Endothelial cell (in vitro differentiated cells): Measurements from ENCODE around the gene P2RX5. TPM values are rescaled to one million over a fixed set of nuclear protein-coding genes. Genes with fewer than 3 reads are reported as not detected.

Experiments used
- DNase-seq: peaks from one replicate; pipeline ENCODE4 v3.0.0; 2021; ENCODE audit warnings: low spot score
- H3K27ac Mint-ChIP-seq: one replicate; pipeline ENCODE4 v1.8.0; 2021; ENCODE audit warnings: mixed read lengths, inconsistent platforms; ENCODE audit not compliant: unreplicated experiment
- H3K27me3 Mint-ChIP-seq: one replicate; pipeline ENCODE4 v1.8.0; 2021; ENCODE audit warnings: mild to moderate bottlenecking, moderate library complexity, mixed read lengths, inconsistent platforms; ENCODE audit not compliant: unreplicated experiment
- H3K36me3 Mint-ChIP-seq: one replicate; pipeline ENCODE4 v1.8.0; 2021; ENCODE audit warnings: mild to moderate bottlenecking, low read depth, mixed read lengths, inconsistent platforms; ENCODE audit not compliant: unreplicated experiment
- H3K4me1 Mint-ChIP-seq: one replicate; pipeline ENCODE4 v1.8.0; 2021; ENCODE audit warnings: mild to moderate bottlenecking, mixed read lengths, inconsistent platforms; ENCODE audit not compliant: unreplicated experiment
- H3K4me3 Mint-ChIP-seq: one replicate; pipeline ENCODE4 v1.8.0; 2021; ENCODE audit warnings: mild to moderate bottlenecking, mixed read lengths, inconsistent platforms; ENCODE audit not compliant: unreplicated experiment
- H3K9me3 Mint-ChIP-seq: one replicate; pipeline ENCODE4 v1.8.0; 2021; ENCODE audit warnings: mixed read lengths, inconsistent platforms; ENCODE audit not compliant: unreplicated experiment
- total RNA-seq: library from RNA; stranded (reverse); fragmentation: NEBNext Ultra II Directional; extraction: Animal tissue kit (Norgen Biotek cat#: 25700); gene quantifications from one replicate; pipeline ENCODE4 v1.2.1, GENCODE V29; 2021; ENCODE audit not compliant: unreplicated experiment
- TF ChIP-seq, protein P1 (sequence below): fragments of 200-600 bp; sonication (generic); IDR thresholded peaks from one replicate; pipeline ENCODE4 v1.5.0; 2021; ENCODE audit warnings: antibody characterized with exemption; ENCODE audit not compliant: unreplicated experiment

The P2RX5 gene
- total RNA-seq, 1 donor from 2014 or later: 0.36 TPM

GRCh38 chr17:3636154-3636907 lies 59.6 kb downstream of the P2RX5 start, which contains the start of the genes CTNS and SHPK:
TSS of gene CTNS (plus strand) at chr17:3636760. CDS start at chr17:3640207, 3,447 bp downstream.
TSS of gene SHPK (minus strand) at chr17:3636250. CDS start at chr17:3636219, 31 bp downstream.
- Mint-ChIP-seq H3K27ac (peak within 1 kb of the TSS; percentile 99), H3K36me3 (peaks cover 10% of the 10 kb centered on the region), H3K9me3 (no peaks in the 10 kb centered on the region), H3K4me1 (peaks cover 14% of the 10 kb centered on the region), H3K4me3 (peak within 1 kb of the TSS; percentile 97), H3K27me3 (peaks cover 10% of the 10 kb centered on the region)
- TF ChIP-seq, protein P1, sequence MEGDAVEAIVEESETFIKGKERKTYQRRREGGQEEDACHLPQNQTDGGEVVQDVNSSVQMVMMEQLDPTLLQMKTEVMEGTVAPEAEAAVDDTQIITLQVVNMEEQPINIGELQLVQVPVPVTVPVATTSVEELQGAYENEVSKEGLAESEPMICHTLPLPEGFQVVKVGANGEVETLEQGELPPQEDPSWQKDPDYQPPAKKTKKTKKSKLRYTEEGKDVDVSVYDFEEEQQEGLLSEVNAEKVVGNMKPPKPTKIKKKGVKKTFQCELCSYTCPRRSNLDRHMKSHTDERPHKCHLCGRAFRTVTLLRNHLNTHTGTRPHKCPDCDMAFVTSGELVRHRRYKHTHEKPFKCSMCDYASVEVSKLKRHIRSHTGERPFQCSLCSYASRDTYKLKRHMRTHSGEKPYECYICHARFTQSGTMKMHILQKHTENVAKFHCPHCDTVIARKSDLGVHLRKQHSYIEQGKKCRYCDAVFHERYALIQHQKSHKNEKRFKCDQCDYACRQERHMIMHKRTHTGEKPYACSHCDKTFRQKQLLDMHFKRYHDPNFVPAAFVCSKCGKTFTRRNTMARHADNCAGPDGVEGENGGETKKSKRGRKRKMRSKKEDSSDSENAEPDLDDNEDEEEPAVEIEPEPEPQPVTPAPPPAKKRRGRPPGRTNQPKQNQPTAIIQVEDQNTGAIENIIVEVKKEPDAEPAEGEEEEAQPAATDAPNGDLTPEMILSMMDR: no peak
- DNase-seq: peak; percentile 96

GRCh38 chr17:3635474-3636153 lies 60.3 kb downstream of the P2RX5 start:
- DNase-seq: no peak

DNA sequence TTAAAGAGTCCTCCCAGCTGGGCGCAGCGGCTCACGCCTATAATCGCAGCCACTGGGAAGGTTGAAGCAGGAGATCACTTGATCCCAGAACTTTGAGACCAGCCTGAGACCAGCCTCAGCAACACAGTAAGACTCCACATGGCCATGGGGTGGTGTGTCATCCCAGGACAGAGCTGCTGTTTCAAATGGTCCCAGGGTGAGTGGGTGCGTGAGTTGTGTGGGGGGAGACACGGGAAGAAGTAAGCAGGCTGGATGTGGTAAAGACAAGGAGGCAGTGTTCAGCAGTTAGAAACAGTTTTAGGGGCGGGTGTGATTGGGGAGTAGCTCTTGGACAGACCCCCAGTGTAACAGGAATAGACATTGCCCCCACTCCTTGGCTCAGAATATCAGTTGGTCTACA lies 63.7 kb downstream of the P2RX5 start:
- Mint-ChIP-seq H3K27me3 (peaks cover 6% of the 10 kb centered on the region), H3K9me3 (no peaks in the 10 kb centered on the region), H3K4me1 (peaks cover 7% of the 10 kb centered on the region), H3K4me3 (no peak overlapping the region), H3K36me3 (peaks cover 16% of the 10 kb centered on the region), H3K27ac (peak overlapping the region; percentile 70)
- DNase-seq: no peak
- TF ChIP-seq, protein P1: no peak

More at GRCh38 chr17:3635474-3636153, 60.3 kb downstream of the P2RX5 start:
- H3K27me3 Mint-ChIP-seq: peaks cover 10% of the 10 kb centered on the region
- TF ChIP-seq, protein P1: no peak
- peaks cover 14% of the 10 kb centered on the region for H3K4me1 Mint-ChIP-seq
- H3K36me3 Mint-ChIP-seq: peaks cover 10% of the 10 kb centered on the region
- H3K9me3 Mint-ChIP-seq: no peaks in the 10 kb centered on the region
- peak overlapping the region; percentile 67 for H3K27ac Mint-ChIP-seq
- peak overlapping the region; percentile 95 for H3K4me3 Mint-ChIP-seq

- H3K4me3 Mint-ChIP-seq: no peak overlapping the region
- TF ChIP-seq, protein P1: no peak
- peaks cover 5% of the 10 kb centered on the region for H3K27me3 Mint-ChIP-seq
- DNase-seq: no peak
- no peaks in the 10 kb centered on the region for H3K9me3 Mint-ChIP-seq
- no peak overlapping the region for H3K27ac Mint-ChIP-seq
- peaks cover 21% of the 10 kb centered on the region for H3K36me3 Mint-ChIP-seq
- peaks cover 8% of the 10 kb centered on the region for H3K4me1 Mint-ChIP-seq
Measured at GRCh38 chr17:3630781-3631180, 65.2 kb downstream of the P2RX5 start.

GRCh38 chr17:3627769-3628167 lies 68.2 kb downstream of the P2RX5 start:
- H3K36me3 Mint-ChIP-seq: peaks cover 33% of the 10 kb centered on the region
- peaks cover 5% of the 10 kb centered on the region for H3K4me1 Mint-ChIP-seq
- H3K4me3 Mint-ChIP-seq: no peak overlapping the region
- no peak overlapping the region for H3K27ac Mint-ChIP-seq
- no peaks in the 10 kb centered on the region for H3K9me3 Mint-ChIP-seq
- DNase-seq: no peak
- H3K27me3 Mint-ChIP-seq: peaks cover 1% of the 10 kb centered on the region
- TF ChIP-seq, protein P1: no peak
